HL-60 (cell line): Measurements from ENCODE around the gene PRKAR1B.

Experiments
- DNase-seq, 2 experiments: peaks; one replicate each; pipeline ENCODE4 v3.0.0-alpha.2; 2010 to 2020; ENCODE audit warnings: low read depth in 1 of 2, low spot score in 1 of 2
- H3K27ac ChIP-seq: fragments of 250-450 bp; sonication (Bioruptor Pico); replicated peaks from 2 replicates; pipeline ENCODE4 v1.5.1; 2020; ENCODE audit warnings: mild to moderate bottlenecking, moderate library complexity
- H3K27me3 ChIP-seq: fragments of 250-450 bp; sonication (Bioruptor Pico); 2 replicates; pipeline ENCODE4 v1.5.1; 2021; ENCODE audit warnings: mild to moderate bottlenecking, moderate library complexity; ENCODE audit not compliant: insufficient read depth, poor library complexity, severe bottlenecking
- H3K4me3 ChIP-seq: replicated peaks from 2 replicates; pipeline ENCODE4 v1.5.1; 2011; ENCODE audit warnings: mild to moderate bottlenecking, control low read depth, low read length; ENCODE audit not compliant: insufficient read depth
- GABPA ChIP-seq: IDR thresholded peaks from 2 replicates; pipeline ENCODE4 v1.6.1; 2012; ENCODE audit warnings: low read depth
- POLR2AphosphoS5 ChIP-seq: IDR thresholded peaks from 2 replicates; pipeline ENCODE4 v1.6.1; 2012; ENCODE audit warnings: low read depth
- SPI1 ChIP-seq: IDR thresholded peaks from 2 replicates; pipeline ENCODE4 v1.6.1; 2012; ENCODE audit warnings: low read depth, mild to moderate bottlenecking, borderline replicate concordance
- TF ChIP-seq, protein P1 (sequence below): IDR thresholded peaks from 2 replicates; pipeline ENCODE4 v1.6.1; 2012; ENCODE audit warnings: low read depth; ENCODE audit not compliant: insufficient replicate concordance
- TF ChIP-seq, protein P2 (sequence below): IDR thresholded peaks from one replicate; pipeline ENCODE4 v1.5.1; 2011; ENCODE audit warnings: low read length, control low read depth, inconsistent platforms; ENCODE audit not compliant: insufficient read depth

Gene PRKAR1B

DNA sequence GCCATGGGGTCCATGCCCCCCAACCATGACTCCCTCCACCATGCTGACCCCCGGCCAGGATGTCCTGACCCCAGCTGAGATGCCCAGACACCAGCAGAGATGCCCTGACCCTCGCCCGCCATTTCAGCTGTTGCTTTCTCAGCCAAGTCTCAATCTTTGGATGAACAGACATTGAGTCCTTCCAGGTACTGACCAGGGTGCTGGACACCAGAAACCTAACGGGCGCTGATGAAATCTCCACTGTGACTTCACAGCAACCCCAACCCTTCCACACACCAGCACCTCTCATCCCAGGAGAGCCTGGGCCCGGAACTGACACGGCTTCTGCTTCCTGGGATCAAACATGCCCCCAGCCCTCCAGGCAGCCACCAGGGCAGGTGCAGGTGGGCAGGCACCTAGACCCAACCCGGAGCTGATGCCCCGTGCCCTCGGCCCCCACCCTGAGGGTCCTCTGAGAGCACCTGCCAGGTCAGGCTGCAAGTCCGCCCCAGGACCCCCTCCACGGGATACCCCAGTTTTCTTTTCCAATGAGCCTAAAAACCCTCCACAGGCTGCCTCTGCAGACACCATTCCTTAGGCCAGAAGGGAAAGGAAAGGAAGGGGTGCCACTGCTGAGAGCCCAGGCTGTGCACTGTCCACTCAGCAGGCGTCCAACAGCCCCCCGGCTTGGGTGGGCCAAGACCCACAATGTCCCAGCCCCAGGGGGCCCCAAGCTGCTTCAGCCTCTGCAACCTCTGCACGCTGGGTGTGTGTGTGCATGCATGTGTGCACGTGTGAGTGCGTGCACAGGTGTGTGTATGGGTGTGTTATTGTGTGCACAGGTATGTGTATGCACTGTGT is 164.1 kb downstream of the PRKAR1B start:
- Histone ChIP-seq H3K4me3 (no peak overlapping the region), H3K27ac (no peak overlapping the region), H3K27me3 (no peaks in the 10 kb centered on the region)
- TF ChIP-seq, protein P1, sequence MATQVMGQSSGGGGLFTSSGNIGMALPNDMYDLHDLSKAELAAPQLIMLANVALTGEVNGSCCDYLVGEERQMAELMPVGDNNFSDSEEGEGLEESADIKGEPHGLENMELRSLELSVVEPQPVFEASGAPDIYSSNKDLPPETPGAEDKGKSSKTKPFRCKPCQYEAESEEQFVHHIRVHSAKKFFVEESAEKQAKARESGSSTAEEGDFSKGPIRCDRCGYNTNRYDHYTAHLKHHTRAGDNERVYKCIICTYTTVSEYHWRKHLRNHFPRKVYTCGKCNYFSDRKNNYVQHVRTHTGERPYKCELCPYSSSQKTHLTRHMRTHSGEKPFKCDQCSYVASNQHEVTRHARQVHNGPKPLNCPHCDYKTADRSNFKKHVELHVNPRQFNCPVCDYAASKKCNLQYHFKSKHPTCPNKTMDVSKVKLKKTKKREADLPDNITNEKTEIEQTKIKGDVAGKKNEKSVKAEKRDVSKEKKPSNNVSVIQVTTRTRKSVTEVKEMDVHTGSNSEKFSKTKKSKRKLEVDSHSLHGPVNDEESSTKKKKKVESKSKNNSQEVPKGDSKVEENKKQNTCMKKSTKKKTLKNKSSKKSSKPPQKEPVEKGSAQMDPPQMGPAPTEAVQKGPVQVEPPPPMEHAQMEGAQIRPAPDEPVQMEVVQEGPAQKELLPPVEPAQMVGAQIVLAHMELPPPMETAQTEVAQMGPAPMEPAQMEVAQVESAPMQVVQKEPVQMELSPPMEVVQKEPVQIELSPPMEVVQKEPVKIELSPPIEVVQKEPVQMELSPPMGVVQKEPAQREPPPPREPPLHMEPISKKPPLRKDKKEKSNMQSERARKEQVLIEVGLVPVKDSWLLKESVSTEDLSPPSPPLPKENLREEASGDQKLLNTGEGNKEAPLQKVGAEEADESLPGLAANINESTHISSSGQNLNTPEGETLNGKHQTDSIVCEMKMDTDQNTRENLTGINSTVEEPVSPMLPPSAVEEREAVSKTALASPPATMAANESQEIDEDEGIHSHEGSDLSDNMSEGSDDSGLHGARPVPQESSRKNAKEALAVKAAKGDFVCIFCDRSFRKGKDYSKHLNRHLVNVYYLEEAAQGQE, result peak; percentile 32
- TF ChIP-seq GABPA, result no peak
- DNase-seq, result no peak

DNA sequence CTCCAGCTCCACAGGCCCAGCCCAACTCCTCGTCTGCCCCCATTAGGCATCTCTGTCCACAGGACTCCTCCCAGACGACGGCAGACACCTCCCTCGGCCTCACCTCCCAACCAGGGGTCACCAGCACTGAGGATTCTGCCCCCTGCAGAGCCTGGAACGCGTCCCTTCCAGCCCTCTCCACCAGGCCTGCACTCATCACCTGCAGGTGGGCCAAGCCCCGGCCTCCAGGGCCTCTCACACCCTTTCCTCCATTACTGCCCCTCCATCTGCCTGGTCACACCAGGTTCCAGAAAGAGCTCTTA is 164.8 kb downstream of the PRKAR1B start:
- H3K27ac ChIP-seq, result no peak overlapping the region
- no peaks in the 10 kb centered on the region for H3K27me3 ChIP-seq
- DNase-seq, result no peak
- no peak for TF ChIP-seq SPI1
- no peak for TF ChIP-seq GABPA
- TF ChIP-seq, protein P2, sequence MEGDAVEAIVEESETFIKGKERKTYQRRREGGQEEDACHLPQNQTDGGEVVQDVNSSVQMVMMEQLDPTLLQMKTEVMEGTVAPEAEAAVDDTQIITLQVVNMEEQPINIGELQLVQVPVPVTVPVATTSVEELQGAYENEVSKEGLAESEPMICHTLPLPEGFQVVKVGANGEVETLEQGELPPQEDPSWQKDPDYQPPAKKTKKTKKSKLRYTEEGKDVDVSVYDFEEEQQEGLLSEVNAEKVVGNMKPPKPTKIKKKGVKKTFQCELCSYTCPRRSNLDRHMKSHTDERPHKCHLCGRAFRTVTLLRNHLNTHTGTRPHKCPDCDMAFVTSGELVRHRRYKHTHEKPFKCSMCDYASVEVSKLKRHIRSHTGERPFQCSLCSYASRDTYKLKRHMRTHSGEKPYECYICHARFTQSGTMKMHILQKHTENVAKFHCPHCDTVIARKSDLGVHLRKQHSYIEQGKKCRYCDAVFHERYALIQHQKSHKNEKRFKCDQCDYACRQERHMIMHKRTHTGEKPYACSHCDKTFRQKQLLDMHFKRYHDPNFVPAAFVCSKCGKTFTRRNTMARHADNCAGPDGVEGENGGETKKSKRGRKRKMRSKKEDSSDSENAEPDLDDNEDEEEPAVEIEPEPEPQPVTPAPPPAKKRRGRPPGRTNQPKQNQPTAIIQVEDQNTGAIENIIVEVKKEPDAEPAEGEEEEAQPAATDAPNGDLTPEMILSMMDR, result no peak
- TF ChIP-seq, protein P1, result no peak
- no peak for TF ChIP-seq POLR2AphosphoS5
- H3K4me3 ChIP-seq, result no peak overlapping the region

DNA sequence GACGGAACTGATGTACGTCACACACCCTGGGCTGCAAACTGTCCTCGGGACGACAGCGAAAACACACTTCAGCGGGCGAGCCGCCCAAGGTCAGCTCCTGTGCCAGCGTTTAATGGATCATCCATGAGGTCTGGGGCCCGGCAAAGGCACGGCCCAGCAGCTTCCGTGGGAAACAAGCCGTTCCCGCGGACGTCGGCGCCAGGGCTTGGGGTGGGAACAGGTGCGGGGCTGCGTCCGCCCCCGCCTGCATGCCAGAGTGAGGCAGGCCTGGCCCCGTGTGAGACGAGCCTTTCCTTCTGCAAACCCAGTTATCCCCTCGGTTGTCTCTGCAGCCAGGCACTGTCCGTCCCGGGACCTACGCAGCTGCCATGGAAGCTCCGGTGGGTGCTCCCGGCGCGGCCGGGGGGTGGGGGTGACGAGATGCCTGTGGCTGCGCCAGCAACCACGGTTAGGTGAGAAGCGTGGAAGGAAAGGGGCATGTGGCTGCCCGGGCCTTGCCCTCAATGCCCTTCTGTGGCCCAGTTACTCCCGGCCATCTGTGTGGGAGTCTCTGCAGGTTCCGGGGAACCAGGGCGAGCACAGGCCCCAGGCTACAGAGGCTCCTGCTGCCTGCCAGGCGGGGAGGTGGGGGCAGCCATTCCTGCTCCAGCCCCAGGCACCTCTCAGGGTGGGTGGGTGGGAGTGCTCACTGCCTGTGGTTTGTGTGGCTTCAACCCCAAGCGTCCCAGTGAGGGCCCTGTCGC is 165.3 kb downstream of the PRKAR1B start:
- DNase-seq, result no peak
- Histone ChIP-seq H3K27ac (no peak overlapping the region), H3K27me3 (no peaks in the 10 kb centered on the region), H3K4me3 (no peak overlapping the region)
- TF ChIP-seq, protein P2, result no peak
- TF ChIP-seq SPI1 (no peak), POLR2AphosphoS5 (no peak), GABPA (no peak)
- TF ChIP-seq, protein P1, result no peak
